GM20000 (cell line): ENCODE results near the gene FKBP1A.
A peak's percentile ranks its signal among the peaks of the same experiment; 100 is the strongest.

Source experiments
- DNase-seq: peaks from one replicate; pipeline ENCODE4 v3.0.0; 2012; ENCODE audit warnings: low spot score
- TF ChIP-seq, protein P1 (sequence below): IDR thresholded peaks from 2 replicates; pipeline ENCODE4 v1.5.1; 2012; ENCODE audit warnings: mild to moderate bottlenecking, control low read depth; ENCODE audit errors: extremely low read depth, missing control alignments

FKBP1A gene

DNA sequence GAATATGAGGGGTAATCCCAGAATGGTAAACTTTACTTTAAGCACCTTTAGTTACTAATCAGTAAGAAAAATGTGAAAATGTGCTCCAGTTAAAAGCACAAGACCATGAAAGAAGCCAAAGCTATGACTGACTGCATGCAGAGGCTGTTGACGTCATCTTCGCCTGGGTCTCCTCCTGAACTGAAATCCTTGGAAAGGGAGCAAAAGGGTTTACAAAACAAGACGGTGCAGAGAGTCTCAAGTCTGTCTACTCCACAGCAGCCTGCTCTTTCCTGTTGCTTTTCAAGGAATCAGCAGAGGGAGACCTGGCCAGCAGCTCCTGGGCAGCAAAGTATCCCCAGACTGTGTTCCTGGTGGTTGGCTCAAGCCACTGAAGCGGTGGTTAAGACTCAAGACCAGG is 10.2 kb downstream of the FKBP1A start:
- TF ChIP-seq, protein P1, sequence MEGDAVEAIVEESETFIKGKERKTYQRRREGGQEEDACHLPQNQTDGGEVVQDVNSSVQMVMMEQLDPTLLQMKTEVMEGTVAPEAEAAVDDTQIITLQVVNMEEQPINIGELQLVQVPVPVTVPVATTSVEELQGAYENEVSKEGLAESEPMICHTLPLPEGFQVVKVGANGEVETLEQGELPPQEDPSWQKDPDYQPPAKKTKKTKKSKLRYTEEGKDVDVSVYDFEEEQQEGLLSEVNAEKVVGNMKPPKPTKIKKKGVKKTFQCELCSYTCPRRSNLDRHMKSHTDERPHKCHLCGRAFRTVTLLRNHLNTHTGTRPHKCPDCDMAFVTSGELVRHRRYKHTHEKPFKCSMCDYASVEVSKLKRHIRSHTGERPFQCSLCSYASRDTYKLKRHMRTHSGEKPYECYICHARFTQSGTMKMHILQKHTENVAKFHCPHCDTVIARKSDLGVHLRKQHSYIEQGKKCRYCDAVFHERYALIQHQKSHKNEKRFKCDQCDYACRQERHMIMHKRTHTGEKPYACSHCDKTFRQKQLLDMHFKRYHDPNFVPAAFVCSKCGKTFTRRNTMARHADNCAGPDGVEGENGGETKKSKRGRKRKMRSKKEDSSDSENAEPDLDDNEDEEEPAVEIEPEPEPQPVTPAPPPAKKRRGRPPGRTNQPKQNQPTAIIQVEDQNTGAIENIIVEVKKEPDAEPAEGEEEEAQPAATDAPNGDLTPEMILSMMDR, result no peak
- DNase-seq, result no peak

DNA sequence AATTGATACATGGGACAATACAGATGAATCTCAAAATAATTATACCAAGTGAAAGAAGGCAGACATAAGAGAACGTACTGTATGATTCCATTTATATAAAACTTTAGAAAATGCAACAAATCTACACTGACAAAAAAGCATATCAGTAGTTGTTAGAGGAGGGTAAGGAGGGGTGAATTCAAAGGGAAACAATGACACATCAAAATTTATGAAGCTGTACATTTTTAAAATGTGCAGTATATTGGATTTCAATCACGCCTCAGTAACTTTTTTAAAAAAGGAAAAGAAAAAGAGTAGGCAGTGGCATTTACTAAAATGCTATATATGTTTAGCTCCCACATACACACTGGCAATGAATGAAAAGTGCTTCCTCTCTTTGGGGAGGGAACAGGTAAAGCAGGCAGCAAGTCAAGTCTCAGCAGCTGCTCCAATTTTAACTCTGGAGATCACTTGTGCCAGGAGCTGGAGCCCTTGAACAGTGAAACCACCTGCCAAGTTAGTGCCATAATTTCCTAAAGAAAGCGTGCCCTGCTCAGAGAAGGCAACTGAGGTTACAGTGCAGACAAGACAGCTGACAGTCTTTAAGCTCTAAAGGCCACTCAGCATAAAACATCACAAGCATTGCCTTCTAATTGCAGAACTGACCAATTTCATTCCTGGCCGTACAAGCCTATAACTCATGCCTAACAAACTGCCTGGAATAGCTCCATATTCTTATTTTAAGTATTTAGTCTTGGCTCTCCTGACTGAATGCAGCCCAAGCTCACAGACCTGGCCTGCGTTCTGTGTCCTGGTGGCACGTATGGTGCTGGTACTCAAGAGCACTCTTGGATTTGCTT is 10.9 kb downstream of the FKBP1A start:
- TF ChIP-seq, protein P1, result no peak
- no peak for DNase-seq

DNA sequence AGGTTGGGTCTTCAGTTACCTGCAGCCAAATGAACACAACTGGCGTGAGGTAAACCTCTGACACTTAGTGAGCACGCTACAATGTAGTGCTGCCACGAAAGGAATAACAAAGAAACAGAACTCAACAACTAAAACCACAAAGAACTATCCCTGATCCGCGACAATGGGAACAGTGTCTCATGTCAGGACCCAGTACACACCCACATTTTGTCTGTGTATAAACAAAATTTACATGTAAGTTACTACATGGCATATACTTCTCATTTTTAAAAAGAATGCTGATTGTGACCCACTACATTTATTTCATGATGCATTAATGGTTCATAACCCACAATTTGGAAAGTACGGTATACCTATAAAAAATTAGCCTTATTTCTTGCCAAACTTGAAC is 14.1 kb downstream of the FKBP1A start:
- no peak for DNase-seq
- TF ChIP-seq, protein P1, result no peak

DNA sequence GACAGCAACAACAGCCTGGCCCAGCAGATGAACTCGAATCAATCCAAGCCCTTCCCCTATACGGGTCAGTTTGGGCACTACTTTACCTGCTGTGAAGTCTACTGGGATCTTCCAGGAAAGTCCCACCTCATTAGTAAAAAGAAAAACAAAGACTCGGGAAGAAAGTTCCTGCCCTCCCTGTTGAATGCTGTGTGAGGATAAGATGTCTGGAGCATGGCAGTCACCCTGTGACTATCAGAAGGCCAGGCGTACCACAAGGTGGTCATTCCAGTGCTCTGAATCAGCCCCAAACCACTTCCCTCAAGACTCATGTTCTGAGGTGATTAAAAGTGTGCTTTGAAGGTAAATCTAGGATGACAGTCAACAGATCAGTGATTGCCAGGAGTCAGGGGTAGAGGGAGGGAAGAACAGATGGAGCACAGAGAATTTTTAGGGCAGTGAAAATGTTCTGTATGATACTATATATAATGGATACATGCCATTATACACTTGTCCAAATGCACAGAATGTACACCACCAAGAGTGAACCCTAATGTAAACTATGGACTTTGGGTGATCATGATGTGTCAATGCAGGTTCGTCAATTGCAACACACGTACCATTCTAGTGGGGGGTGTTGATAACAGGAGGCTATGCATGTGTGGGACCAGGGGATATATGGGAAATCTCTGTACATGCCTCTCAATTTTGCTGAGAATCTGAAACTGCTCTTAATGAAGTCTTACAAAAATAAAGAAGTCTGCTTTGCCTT is 14.7 kb downstream of the FKBP1A start:
- TF ChIP-seq, protein P1, result no peak
- no peak for DNase-seq

DNA sequence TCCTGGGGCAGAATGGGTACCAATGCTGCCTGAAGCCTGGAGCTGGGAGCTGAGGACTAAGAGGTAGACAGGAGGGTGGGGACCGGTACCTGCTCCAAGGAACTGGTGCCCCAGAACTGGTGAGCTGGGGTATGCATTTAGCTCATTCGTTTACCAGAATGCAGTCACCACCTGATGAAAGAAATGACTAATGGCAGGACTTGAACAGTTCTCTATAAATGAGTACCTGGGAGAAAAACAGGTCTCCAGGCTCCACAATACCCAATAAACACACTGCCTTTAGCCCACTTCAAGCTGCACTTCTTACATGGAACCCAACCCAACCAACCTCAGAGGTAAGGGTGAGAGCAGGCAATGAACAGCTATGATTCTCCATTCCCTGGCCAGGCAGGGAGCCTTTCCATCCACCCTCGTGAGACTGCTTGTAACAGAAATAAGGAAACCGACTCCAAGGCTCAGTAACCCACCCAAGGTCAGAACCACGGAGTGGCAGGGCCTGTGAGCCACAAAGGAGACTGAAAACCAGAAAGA is 15.4 kb downstream of the FKBP1A start:
- TF ChIP-seq, protein P1, result no peak
- peak; percentile 25 for DNase-seq

DNA sequence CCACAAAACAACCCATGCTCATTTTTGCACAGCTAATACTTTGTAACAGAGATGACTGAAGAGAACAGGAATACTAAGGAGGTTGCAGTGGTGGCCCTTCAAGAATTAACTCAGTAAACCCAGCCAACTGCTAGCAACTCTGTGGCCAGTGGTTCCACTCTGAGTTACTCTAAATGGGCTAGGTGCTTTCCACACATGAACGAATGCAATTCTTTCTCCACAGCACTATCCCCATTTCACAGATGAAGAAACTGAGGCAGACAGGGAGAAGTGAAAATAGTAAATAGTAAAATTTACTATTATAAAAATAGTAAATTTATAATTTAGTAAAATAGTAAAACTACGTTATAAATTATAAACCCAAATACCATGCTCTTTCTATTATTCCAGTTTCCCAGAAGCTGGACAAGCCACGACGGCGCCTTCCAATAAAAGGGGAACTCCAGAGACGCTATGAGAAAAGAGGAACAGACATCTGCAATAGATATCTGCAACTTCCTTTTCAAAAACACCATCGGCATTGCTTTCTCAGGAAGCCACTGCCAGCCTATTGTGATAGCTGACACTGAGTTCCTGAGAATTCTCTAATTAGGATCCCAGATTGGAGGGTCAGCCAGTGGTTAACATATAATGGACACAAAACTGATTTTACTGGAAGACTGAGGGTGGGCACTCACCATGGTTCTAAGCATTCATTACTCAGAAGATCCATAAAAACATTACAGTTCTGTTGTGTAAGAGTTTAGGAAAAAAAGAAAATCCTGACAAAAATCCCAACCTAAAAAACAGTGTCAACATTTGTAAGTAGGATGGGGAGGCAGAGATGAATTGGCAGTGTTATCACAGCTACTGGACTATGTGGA is 16.2 kb downstream of the FKBP1A start:
- peak; percentile 33 for DNase-seq
- TF ChIP-seq, protein P1, result no peak
